AG04449 (cell line): ENCODE measurements around the gene GNAT3.

ENCODE experiments used
- CTCF ChIA-PET: fragments of 350-600 bp; formaldehyde crosslinking; extraction: SDS; loops from one replicate; lab custom pipeline; 2021; ENCODE audit warnings: antibody characterized with exemption; lab: Yijun Ruan, JAX
- POLR2A ChIA-PET: fragments of 400-600, 350-600 bp; formaldehyde crosslinking; extraction: SDS; loops from one replicate; lab custom pipeline; 2020; ENCODE audit warnings: antibody characterized with exemption, inconsistent platforms; lab: Yijun Ruan, JAX
- DNase-seq: peaks from one replicate; pipeline ENCODE4 v3.0.0-alpha.2; 2010; ENCODE audit warnings: low read depth, low spot score
- H3K4me3 ChIP-seq: 2 replicates; pipeline ENCODE4 v1.5.1; 2011; ENCODE audit warnings: low read depth, mild to moderate bottlenecking, control low read depth, low read length
- TF ChIP-seq, protein P1 (sequence below): IDR thresholded peaks from one replicate; pipeline ENCODE4 v1.5.1; 2011; ENCODE audit warnings: mild to moderate bottlenecking, moderate library complexity, low read length, control low read depth, inconsistent platforms; ENCODE audit not compliant: insufficient read depth; ENCODE audit errors: missing control alignments

Gene GNAT3

DNA sequence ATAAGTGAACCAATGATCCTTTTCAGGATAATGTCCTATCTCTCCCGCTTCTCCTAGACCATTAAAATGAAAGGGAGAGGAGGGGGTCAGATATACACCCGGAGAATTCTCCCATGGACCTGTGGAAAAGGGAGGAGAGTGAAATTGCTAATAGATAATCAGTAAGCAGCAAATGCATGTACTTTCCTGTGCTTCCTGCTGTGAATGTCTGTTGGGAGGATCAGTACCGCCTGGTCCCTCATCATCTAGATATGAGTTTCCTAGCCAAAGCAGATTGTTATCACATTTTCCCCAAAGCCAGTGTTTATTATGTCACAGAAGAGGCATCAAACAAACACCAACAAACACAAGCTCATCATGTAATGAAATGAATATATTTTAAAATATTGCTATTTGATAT lies 96.8 kb downstream of the GNAT3 start:
- CTCF ChIA-PET = interaction anchor here (0.9 kb wide), 1 partner anchor 13 kb away, joined by 5 read pairs; no protein-coding TSS in a partner anchor
- no peak overlapping the region for H3K4me3 ChIP-seq
- POLR2A ChIA-PET = no interaction called here
- TF ChIP-seq, protein P1, sequence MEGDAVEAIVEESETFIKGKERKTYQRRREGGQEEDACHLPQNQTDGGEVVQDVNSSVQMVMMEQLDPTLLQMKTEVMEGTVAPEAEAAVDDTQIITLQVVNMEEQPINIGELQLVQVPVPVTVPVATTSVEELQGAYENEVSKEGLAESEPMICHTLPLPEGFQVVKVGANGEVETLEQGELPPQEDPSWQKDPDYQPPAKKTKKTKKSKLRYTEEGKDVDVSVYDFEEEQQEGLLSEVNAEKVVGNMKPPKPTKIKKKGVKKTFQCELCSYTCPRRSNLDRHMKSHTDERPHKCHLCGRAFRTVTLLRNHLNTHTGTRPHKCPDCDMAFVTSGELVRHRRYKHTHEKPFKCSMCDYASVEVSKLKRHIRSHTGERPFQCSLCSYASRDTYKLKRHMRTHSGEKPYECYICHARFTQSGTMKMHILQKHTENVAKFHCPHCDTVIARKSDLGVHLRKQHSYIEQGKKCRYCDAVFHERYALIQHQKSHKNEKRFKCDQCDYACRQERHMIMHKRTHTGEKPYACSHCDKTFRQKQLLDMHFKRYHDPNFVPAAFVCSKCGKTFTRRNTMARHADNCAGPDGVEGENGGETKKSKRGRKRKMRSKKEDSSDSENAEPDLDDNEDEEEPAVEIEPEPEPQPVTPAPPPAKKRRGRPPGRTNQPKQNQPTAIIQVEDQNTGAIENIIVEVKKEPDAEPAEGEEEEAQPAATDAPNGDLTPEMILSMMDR = no peak
- no peak for DNase-seq

DNA sequence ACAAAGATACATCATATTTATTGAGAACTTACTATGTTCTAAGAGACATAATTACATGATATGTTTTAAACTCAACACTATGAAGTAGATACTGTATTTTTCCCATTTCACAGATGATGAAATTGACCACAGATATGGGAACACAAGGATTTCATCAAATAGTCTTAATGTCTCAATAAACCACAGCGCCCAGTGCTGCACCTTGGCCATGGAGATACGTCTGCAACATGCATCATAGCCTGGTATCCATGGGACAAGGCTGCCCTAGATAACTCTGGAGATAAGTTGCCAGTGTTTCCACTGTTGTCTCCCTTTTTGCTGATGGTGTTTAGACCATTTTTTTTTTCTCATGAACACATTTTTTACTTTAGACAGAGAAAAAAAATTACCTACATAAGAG lies 97.5 kb downstream of the GNAT3 start:
- no peak for DNase-seq
- ChIA-PET POLR2A (no interaction called here), CTCF (no interaction called here)
- TF ChIP-seq, protein P1 = no peak
- no peak overlapping the region for H3K4me3 ChIP-seq

DNA sequence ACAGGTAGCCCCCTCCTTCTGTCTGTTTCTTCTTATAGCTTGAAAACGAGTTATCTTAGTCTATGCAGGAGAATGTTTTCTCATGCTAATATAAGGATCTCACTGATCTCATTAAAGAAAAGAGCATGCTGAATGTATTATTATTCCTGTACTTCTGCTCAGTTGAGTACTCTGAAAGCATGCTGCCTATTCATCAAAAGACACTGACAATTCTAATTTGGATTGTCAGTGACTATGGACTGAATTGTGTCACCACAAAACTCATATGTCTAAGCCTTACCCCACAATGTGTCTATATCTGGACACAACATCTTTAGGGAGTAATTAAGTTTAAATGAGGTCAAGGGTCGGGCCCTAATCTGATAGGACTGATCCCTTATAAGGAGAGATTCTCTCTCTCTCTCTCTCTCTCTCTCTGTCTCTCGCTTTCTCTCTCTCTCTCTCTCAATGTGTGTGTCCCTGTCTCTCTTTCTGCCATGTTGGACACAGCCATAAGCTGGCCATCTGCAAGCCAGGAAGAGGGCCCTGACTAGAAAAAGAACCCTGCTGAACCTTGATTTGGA lies 98.4 kb downstream of the GNAT3 start:
- TF ChIP-seq, protein P1 = no peak
- CTCF ChIA-PET = no interaction called here
- POLR2A ChIA-PET = no interaction called here
- no peak for DNase-seq
- no peak overlapping the region for H3K4me3 ChIP-seq

DNA sequence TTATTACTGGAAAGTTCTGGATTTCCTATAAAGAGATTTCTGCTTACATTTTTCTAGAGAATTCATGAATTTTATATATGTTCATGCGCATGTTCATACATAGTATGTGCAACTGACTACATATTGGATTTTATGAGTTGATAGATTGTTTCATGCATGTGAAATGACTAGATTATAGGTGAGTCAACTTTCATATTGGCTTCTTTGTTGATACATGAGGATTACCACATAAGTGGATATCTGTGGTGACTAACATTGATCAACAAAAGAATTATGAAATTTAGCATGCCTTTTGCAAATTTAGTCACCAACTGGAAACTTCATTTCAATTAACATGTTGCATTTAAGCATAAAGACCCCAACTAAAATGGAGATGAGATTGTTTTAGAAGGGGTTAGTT lies 99.0 kb downstream of the GNAT3 start:
- TF ChIP-seq, protein P1 = no peak
- no peak overlapping the region for H3K4me3 ChIP-seq
- CTCF ChIA-PET = interaction anchor here (0.7 to 2.6 kb wide), 4 partner anchors 16 to 353 kb away, joined by 3 to 10 read pairs (median 6); no protein-coding TSS in a partner anchor
- DNase-seq = peak; percentile 34
- POLR2A ChIA-PET = no interaction called here

DNA sequence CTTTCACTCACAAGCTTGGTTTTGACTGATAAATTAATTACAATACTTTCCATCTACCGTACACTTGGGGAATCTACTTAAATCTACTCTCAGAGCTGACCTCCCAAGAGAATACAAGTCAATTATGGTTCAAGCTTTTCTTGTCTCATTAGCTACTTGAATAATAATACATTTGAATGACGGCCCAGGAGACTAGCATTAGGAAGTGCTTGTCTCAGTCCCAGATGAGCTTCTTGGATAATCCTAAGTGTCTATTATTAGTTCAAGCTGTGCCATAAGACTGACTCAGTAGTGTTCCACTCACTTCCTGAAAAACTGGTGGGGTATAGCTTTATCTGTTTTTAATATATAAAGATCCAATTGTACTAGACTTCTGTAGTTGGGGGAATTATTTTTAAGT lies 100.2 kb downstream of the GNAT3 start:
- ChIA-PET CTCF (interaction anchor here (0.5 to 2.6 kb wide), 6 partner anchors 15 to 352 kb away, joined by 3 to 10 read pairs (median 4); no protein-coding TSS in a partner anchor), POLR2A (no interaction called here)
- no peak for DNase-seq
- H3K4me3 ChIP-seq = no peak overlapping the region
- TF ChIP-seq, protein P1 = no peak

DNA sequence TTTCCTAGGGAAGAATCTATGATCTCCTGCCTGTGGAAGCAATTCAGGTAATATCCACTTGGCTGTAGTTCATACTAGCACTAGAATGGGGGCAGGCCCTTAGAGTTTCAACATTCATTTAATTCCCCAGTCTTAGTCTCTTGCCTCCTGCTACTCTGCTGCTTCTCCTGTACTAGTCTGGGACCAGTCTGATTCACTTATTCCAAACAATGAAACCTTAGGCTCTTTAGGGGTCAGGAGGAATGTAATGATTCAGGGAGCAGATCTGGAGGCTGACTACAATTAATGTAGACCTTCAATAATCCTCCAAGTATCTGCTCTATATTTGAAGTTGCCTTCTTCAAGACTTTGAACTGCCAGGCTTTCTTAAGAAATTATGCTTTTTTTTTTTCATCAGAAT lies 101.8 kb downstream of the GNAT3 start:
- TF ChIP-seq, protein P1 = no peak
- POLR2A ChIA-PET = no interaction called here
- CTCF ChIA-PET = interaction anchor here (1.2 kb wide), 1 partner anchor 18 kb away, joined by 4 read pairs; no protein-coding TSS in a partner anchor
- no peak overlapping the region for H3K4me3 ChIP-seq
- DNase-seq = no peak
